Hepatocyte (in vitro differentiated cells): Measurements from ENCODE around the gene HES3. TPM values are rescaled to one million over a fixed set of nuclear protein-coding genes. Genes with fewer than 3 reads are reported as not detected.

ENCODE experiments used
- DNase-seq: peaks from one replicate; pipeline ENCODE4 v3.0.0-alpha.2; 2016; ENCODE audit warnings: low spot score
- H2AFZ ChIP-seq: fragments of 200-600 bp; sonication (generic); 2 replicates; pipeline ENCODE4 v1.6.0; 2016; ENCODE audit warnings: antibody characterized with exemption, mild to moderate bottlenecking
- H3K27ac ChIP-seq: fragments of 200-600 bp; sonication (generic); 2 replicates; pipeline ENCODE4 v1.5.1; 2016; ENCODE audit warnings: mild to moderate bottlenecking
- H3K27me3 ChIP-seq: fragments of 200-600 bp; sonication (generic); 2 replicates; pipeline ENCODE4 v1.6.1; 2016
- H3K36me3 ChIP-seq: fragments of 200-600 bp; sonication (generic); replicated peaks from 2 replicates; pipeline ENCODE4 v1.5.1; 2016; ENCODE audit warnings: low read depth; ENCODE audit not compliant: insufficient read depth
- H3K4me1 ChIP-seq: fragments of 200-600 bp; sonication (generic); 2 replicates; pipeline ENCODE4 v1.5.1; 2016; ENCODE audit warnings: mild to moderate bottlenecking, moderate library complexity; ENCODE audit not compliant: insufficient read depth
- H3K4me2 ChIP-seq: fragments of 200-600 bp; sonication (generic); 2 replicates; pipeline ENCODE4 v1.6.0; 2016
- H3K4me3 ChIP-seq: fragments of 200-600 bp; sonication (generic); 2 replicates; pipeline ENCODE4 v1.5.1; 2016; ENCODE audit warnings: mild to moderate bottlenecking
- H3K79me2 ChIP-seq: fragments of 200-600 bp; sonication (generic); 2 replicates; pipeline ENCODE4 v1.6.0; 2017; ENCODE audit warnings: mild to moderate bottlenecking
- H3K9me2 ChIP-seq: fragments of 200-600 bp; sonication (generic); replicated peaks from 2 replicates; pipeline ENCODE4 v1.6.0; 2017; ENCODE audit warnings: mild to moderate bottlenecking; ENCODE audit not compliant: insufficient read depth
- H3K9me3 ChIP-seq: fragments of 200-600 bp; sonication (generic); 2 replicates; pipeline ENCODE4 v1.5.1; 2016; ENCODE audit warnings: low read depth, mild to moderate bottlenecking
- H4K20me1 ChIP-seq: fragments of 200-600 bp; sonication (generic); 2 replicates; pipeline ENCODE4 v1.6.0; 2016; ENCODE audit warnings: mild to moderate bottlenecking; ENCODE audit not compliant: insufficient read depth, poor library complexity, severe bottlenecking
- EZH2 ChIP-seq: fragments of 200-600 bp; sonication (generic); IDR thresholded peaks from 2 replicates; pipeline ENCODE4 v1.6.1; 2016; ENCODE audit warnings: antibody characterized with exemption, mild to moderate bottlenecking, borderline replicate concordance
- EZH2phosphoT487 ChIP-seq: fragments of 200-600 bp; sonication (generic); IDR thresholded peaks from one replicate; pipeline ENCODE4 v1.6.1; 2018; ENCODE audit warnings: antibody characterized with exemption, mild to moderate bottlenecking, low read depth, moderate library complexity; ENCODE audit not compliant: unreplicated experiment, severe bottlenecking
- WGBS: methylation state at CpG from one replicate; pipeline ENCODE4 v1.1.6; 2016; ENCODE audit warnings: low lambda C conversion rate; ENCODE audit errors: missing lambda C conversion rate; 5-methylcytosine and 5-hydroxymethylcytosine counted together
- polyA plus RNA-seq: library from polyadenylated mRNA; unstranded; fragments of >200 nt; fragmentation: Nextera tagmentation; extraction: Ambion mirVana; gene quantifications from 2 replicates; pipeline ENCODE4 v1.2.1, GENCODE V29; 2016
- total RNA-seq: library from RNA; depleted of rRNA; stranded (reverse); fragments of >200 nt; gene quantifications from 2 replicates; pipeline ENCODE4 v1.2.3, GENCODE V29; 2014
- TF ChIP-seq, protein P1 (sequence below): fragments of 200-600 bp; sonication (generic); IDR thresholded peaks from 2 replicates; pipeline ENCODE4 v1.5.1; 2016; ENCODE audit warnings: antibody characterized with exemption, mild to moderate bottlenecking; ENCODE audit not compliant: poor library complexity

The HES3 gene
- total and polyA plus RNA-seq, 2 experiments from 2014 or later, result not detected

DNA sequence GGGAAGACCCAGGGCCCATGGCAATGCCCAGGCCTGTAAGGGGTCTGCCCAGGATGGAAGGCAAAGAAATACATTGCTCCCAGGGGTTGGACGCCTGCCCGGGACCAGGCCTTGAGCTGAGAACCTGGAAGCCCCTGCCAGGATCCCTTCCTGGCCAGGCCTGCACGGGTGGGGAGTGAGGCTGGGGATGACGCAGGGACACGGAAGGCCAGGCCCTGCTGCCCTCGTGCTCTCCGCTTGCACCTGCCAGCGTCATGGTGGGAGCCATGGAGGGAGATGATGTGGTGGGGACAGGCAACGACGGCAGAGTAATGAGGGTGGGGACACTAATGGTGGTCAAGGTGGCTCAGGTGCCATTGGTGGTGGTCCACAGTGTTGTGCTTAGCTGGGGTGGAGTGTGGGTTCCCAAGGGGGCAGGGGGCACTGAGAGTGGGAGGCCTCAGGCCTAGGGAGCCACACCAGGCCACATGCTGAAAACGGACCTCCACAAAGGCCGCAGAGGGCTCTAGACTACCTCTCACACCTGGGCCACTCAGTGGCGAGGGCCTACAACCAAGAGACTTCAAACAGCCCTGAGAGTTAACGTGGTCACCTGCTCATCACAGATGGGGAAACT lies 4.3 kb downstream of the HES3 start:
- Histone ChIP-seq H3K27me3 (peaks cover 76% of the 10 kb centered on the region), H3K4me1 (peaks cover 15% of the 10 kb centered on the region), H2AFZ (no peak overlapping the region), H4K20me1 (no peaks in the 10 kb centered on the region), H3K36me3 (no peaks in the 10 kb centered on the region), H3K9me3 (no peaks in the 10 kb centered on the region), H3K9me2 (no peaks in the 10 kb centered on the region), H3K79me2 (no peaks in the 10 kb centered on the region), H3K4me2 (no peak overlapping the region), H3K27ac (no peak overlapping the region), H3K4me3 (no peak overlapping the region)
- TF ChIP-seq, protein P1, sequence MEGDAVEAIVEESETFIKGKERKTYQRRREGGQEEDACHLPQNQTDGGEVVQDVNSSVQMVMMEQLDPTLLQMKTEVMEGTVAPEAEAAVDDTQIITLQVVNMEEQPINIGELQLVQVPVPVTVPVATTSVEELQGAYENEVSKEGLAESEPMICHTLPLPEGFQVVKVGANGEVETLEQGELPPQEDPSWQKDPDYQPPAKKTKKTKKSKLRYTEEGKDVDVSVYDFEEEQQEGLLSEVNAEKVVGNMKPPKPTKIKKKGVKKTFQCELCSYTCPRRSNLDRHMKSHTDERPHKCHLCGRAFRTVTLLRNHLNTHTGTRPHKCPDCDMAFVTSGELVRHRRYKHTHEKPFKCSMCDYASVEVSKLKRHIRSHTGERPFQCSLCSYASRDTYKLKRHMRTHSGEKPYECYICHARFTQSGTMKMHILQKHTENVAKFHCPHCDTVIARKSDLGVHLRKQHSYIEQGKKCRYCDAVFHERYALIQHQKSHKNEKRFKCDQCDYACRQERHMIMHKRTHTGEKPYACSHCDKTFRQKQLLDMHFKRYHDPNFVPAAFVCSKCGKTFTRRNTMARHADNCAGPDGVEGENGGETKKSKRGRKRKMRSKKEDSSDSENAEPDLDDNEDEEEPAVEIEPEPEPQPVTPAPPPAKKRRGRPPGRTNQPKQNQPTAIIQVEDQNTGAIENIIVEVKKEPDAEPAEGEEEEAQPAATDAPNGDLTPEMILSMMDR, result no peak
- TF ChIP-seq EZH2phosphoT487 (no peak), EZH2 (no peak)
- WGBS, result 87% methylated on average over 12 of the region's 14 CpGs
- DNase-seq, result no peak

DNA sequence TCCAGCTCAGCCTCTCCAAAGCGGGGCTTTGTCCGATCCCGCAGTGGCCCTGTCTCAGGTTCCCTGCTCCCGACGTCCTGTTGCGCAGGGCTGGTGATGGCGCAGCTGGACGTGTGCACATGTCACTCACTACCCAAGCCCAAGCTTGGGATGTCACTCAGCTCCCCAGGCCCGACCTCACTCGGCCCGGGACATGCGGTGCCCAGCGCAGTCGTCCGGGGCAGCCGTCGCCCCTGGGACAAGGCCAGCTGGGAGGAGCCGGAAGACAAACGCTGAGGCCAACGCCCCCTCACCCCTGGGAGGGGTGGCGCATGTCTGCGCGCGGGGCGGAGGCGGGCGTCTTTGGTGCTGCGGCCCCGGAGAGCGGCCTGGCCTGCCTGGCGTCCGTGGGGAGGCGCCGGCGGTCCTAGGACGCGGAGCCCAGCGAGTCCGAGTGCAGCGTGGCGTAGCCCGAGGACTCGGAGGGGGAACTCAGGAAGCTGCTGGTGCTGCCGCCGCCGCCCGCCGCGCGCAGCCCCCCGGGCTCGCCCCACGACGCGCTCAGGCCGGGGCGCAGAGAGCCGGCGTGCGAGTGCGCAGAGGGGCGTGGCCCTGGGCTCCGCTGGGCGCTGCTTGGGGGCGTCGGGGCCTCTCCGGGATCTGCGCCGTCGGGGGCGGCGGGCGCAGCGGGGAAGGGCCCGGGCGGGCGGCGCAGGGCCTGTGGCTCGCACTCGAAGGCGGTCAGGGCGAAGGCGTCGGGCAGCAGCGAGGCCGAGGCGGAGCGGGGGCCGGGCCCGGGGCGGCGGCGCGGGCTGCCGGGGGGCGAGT lies 5.2 kb downstream of the HES3 start:
- peak; percentile 51 for DNase-seq
- Histone ChIP-seq H2AFZ (no peak overlapping the region), H3K79me2 (no peaks in the 10 kb centered on the region), H3K27ac (no peak overlapping the region), H4K20me1 (no peaks in the 10 kb centered on the region), H3K9me2 (no peaks in the 10 kb centered on the region), H3K4me3 (no peak overlapping the region), H3K4me1 (peaks cover 15% of the 10 kb centered on the region), H3K36me3 (no peaks in the 10 kb centered on the region), H3K27me3 (peaks cover 68% of the 10 kb centered on the region), H3K9me3 (no peaks in the 10 kb centered on the region), H3K4me2 (peak overlapping the region; percentile 68)
- 23% methylated on average over 44 of the region's 96 CpGs for WGBS
- TF ChIP-seq, protein P1, result peak; percentile 13
- TF ChIP-seq EZH2phosphoT487 (no peak), EZH2 (no peak)

DNA sequence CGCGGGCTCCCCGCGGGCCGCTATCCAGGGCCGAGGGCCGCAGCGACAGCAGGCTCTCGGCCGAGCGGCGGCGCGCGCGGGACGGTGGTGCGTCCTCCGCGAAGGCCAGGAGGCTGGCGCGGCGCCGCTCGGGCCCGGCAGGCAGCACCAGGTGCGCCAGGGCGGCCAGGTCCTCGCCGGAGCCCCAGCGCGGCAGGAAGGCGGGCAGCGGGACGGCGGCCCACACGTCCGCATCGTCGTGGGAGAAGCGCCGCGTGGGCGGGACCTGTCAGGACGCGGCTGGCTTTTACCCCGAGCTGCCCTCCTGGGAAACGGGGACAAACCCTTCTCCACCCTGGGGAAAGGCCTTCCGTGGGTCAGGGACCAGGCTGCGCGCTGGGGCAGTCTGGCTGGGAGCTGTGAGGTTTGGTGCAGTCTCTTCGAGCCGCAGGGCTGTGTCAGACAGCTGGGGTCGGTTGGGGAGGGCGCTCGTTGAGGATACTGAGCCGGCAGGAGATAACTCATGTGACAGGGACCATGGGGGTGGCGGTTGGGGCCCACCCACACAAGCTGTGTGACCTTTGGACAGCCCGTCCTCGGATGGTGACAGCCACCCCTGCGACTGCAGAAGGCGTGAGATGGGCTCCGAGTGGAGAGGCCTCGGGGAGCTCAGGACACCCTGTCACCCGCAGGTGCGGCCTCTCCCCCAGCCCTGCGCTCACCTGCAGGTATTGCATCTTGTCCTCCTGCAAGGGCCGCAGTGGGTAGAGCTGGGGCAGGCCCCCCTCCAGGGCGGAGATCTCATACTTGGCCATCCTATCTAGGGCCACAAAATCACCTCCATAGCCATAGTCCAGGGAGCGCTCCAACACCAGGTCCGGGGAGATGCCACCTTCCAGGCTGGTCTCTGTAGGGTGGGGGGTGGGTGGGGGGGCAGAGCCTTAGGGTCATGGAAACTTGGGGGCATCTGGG lies 6.0 kb downstream of the HES3 start:
- Histone ChIP-seq H3K4me1 (peaks cover 15% of the 10 kb centered on the region), H3K4me3 (no peak overlapping the region), H3K9me3 (no peaks in the 10 kb centered on the region), H4K20me1 (no peaks in the 10 kb centered on the region), H3K79me2 (no peaks in the 10 kb centered on the region), H3K27me3 (peaks cover 61% of the 10 kb centered on the region), H3K4me2 (peak overlapping the region; percentile 72), H3K36me3 (no peaks in the 10 kb centered on the region), H3K9me2 (no peaks in the 10 kb centered on the region), H3K27ac (no peak overlapping the region), H2AFZ (no peak overlapping the region)
- DNase-seq, result peak; percentile 42
- WGBS, result 28% methylated on average over 50 of the region's 71 CpGs
- TF ChIP-seq EZH2phosphoT487, result no peak
- no peak for TF ChIP-seq EZH2
- TF ChIP-seq, protein P1, result no peak
